ENCODE data around the gene BTF3.

DNA sequence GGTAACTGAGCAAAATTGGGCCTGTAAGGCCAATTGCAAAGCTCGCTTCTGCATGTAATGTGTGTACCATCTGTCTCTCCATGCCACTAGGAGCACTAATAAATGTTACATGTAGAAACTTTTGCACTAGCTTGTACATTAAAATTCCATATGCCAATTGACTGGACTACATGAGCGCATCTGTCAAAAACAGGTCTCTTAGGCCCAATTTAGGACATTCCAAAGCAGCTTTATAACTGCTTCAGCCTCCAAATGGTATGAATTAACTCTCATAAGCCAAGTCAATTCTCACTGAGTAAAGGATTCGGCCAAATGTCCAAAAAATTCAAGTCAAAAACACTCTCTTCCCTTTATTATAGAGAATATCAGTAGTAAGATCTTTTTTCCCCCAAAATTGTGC is 26.1 kb upstream of the BTF3 start:
- TF ChIP-seq, protein P1, sequence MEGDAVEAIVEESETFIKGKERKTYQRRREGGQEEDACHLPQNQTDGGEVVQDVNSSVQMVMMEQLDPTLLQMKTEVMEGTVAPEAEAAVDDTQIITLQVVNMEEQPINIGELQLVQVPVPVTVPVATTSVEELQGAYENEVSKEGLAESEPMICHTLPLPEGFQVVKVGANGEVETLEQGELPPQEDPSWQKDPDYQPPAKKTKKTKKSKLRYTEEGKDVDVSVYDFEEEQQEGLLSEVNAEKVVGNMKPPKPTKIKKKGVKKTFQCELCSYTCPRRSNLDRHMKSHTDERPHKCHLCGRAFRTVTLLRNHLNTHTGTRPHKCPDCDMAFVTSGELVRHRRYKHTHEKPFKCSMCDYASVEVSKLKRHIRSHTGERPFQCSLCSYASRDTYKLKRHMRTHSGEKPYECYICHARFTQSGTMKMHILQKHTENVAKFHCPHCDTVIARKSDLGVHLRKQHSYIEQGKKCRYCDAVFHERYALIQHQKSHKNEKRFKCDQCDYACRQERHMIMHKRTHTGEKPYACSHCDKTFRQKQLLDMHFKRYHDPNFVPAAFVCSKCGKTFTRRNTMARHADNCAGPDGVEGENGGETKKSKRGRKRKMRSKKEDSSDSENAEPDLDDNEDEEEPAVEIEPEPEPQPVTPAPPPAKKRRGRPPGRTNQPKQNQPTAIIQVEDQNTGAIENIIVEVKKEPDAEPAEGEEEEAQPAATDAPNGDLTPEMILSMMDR (IDR thresholded peaks at IDR 0.05 in 8 of 11, conservative IDR thresholded peaks at IDR 0.05 in 3 of 11) = no peak
- TF ChIP-seq POLR2A (IDR thresholded peaks at IDR 0.05) = no peak

All from spleen (tissue), 7 donors.